Non-pigmented ciliary epithelial cell (primary cell): ENCODE measurements around the gene POLR2J.
"Not testable (repeated sequence)": the region's sequence is repeated elsewhere in the genome, so short reads cannot be mapped to it uniquely, and the experiment has no call there.

Source experiments
- DNase-seq: peaks from one replicate; pipeline ENCODE4 v3.0.0-alpha.2; 2010; ENCODE audit warnings: low read depth

Gene POLR2J

DNA sequence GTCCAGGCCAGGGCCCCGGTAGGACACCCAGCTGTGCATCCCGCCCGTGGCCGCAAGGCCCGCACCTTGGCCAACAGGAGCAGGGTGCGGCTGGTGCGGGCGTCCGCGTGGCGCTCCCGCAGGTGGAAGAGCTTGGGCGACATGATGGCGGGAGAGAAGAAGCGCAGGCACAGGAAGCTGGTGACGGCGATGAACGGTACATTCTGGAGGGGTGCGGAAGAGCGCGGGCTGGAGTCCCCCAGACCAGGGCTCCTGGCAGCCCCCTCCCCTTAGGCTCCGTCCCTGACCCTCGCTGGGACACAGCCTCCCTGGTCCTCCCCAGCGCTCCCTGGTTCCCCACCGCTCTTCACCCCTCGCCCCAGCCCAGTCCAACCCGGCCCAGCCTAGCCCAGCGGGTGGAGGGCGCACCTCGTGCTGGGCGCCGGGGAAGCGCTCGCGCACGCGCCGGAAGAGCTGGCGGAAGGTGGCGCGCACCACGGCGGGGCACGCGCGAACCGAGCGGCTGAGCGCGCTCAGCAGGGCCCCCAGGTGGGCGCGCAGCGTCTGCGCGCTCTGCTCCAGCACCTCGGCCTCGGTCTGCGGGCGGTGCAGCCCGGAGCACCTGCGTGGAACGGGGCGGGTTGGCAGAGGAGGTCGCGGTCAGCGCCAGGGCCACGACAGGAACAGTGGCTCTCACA is 15.9 kb upstream of the POLR2J start:
- not testable (repeated sequence) for DNase-seq

- DNase-seq = not testable (repeated sequence)
Observed at GRCh38 chr7:102494026-102494425, 15.3 kb upstream of the POLR2J start.

- not testable (repeated sequence) for DNase-seq
Observed at GRCh38 chr7:102493220-102493935, 14.7 kb upstream of the POLR2J start.

DNA sequence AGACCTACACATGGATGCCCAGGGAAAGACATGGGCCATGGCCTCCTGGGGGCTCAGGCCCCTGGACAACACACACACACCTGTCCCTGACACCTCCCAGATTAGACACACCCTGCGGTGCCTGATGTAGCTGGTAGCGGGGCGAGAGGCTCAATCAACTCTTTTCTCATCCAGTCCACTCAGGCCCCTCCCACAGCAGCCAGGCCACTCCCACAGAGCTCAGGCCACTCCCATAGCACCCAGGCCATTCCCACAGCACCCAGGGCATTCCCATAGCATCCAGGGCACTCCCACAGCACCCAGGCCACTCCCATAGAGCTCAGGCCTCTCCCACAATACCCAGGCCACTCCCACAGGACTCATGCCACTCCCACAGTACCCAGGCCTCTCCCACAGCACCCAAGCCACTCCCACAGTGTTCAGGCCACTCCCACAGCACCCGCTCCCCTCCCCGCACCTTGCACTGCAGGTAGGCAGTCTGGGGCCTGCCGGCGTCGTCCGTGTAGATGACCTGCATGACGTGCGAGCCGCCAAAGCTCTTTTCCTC is 11.9 kb upstream of the POLR2J start:
- DNase-seq = not testable (repeated sequence)

- DNase-seq = not testable (repeated sequence)
Observed at GRCh38 chr7:102484317-102484716, 5.6 kb upstream of the POLR2J start.

DNA sequence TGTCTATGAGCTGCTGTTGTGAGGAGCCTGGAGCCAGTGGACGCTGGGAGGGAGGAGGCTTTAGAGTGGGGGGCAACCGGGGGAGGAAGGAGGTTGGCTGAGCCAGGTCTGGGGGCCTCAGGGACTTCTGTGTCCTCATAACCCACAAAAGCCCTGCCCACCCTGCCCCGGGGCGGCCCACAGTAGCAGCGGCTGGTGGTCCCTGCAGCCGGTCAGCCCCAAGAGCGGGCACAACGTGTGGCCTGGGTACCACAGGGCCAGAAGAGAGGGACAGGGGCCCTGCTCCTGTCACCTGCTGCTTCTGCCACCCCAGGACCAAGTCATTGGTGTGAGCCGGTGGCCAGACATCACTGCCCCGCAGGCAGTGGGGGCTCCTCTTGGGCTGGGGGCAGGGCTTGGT is 3.2 kb upstream of the POLR2J start:
- not testable (repeated sequence) for DNase-seq

GRCh38 chr7:102479982-102480637 is 1.4 kb upstream of the POLR2J start:
- DNase-seq = not testable (repeated sequence)

DNA sequence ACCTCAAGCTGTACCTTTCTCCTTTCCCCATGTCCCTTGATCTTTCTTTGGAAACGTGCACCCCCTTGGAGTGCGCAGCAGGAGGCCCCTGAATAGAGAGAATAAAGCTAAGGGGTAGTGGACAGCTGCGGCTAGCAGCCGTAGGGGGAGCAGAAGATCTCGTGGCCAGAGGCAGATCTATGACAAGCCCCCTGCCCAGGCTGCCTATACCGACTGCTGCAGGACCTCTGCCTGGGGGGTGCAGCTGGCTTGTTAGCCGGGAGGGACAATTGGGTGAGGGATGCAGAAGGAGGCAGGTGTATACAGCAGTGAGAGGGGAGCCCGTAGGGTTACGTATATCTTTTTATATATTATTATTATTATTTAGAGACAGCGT is 475 bp upstream of the POLR2J start:
- DNase-seq = not testable (repeated sequence)

DNA sequence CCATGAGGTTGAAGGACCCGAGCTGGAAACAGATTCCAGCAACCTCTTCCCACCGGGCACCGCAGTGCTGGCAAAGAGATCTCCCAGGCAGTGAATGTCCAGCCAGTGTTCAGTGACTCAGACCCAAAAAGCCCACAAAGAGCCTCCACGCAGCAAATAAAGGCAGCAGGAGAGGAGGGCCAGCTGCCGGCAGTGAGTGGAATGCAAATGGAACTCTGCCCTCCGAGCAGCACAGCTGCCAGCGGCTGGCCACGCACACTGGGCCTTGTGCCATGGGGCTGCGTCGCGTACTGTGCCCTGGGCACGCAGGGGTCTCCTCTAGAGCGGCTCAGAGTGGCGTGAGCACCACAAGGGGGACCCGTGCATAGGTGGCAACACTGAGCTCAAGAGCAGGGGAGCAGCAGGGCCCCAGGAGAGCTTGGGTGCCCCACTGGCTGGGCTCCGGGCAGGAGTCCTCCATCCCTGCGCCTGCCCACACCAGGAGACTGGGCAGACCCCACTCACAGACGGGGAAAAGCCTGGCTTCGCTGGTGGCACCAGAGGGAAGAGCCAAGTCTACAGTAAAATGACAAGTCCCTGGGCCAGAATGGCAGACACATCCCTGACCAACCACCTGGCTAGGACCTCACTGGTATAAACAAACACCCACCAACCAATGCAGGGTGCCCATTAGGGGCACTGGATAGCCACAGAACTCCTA is 3.8 kb downstream of the POLR2J start:
- not testable (repeated sequence) for DNase-seq

- not testable (repeated sequence) for DNase-seq
Observed at GRCh38 chr7:102474116-102474515, 4.6 kb downstream of the POLR2J start.

DNA sequence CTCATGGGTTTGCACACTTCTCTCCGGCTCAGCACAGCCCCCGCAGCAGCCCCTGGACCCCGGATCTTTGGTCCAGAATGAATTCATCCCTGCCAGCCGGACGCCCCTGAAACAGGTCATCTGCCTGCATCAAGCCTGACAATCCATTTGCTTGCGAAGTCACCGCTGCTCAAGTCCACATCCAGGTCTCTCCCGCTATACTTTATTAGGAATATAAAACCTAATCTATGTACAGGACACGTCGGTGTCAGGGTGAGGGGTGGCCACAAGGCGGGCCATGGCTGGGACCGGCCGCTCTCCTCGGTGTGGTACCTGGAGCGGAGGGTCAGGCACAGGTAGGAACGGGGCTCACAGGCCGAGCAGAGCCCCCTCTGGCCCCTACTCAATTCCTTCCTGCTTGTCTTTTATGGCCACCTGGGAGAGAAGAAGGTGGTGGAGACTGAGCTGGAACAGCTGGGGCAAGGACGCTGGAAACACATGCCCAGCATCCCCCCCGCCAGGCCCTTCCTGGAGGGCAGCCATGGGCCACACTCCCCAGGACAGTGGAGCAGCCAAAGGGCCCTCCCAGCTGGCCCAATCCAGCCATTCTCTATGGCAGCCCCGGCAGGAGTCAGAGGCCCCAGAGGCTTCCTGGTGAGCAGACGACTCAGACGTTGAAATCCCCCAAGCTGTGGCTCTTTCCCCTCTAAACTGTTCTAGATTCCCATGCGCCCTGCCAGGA is 5.3 kb downstream of the POLR2J start:
- DNase-seq = no peak

- no peak for DNase-seq
Observed at GRCh38 chr7:102472126-102473041, 6.3 kb downstream of the POLR2J start.

- DNase-seq = no peak
Observed at GRCh38 chr7:102471791-102472125, 7.0 kb downstream of the POLR2J start.

DNA sequence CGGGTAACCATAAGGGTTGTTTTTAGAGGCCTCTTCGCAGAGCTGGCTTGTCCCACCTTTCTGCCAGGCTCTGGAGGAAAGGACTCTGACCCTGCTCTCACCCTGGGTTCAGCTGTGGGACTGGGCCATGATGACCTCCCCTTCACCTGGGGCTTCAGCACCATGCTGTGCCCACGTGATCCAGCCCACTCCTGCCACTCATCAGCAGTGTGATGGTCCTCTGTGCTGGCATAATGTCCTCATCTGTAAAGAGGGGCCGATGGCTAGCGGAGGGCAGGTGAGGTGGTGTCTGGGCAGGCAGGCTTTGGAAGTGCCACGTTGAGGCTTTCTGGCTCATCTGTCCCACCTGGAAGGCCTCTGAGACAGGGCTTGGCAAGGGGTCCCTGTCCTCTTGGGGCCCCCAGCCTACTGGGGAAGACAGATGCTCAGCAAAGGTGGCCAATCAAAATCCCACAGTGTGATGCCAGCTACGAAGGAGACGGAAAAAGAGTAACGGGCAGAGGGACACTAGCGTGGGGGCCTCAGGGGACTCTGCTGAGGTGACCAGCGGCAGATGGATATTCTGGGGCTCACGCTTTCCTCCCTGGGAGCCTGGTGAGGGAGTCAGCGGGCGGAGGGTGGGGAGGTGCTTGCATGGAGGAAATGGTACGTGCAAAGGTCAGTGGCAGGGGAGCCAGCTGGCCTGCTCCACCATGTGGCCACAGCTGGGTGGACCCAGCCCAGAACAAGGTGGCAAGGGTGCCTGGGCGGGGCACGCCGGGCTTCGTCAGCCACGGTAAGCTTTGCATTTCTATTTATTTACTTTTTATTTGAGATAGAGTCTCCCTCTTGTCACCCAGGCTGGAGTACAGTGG is 8.5 kb downstream of the POLR2J start:
- no peak for DNase-seq

GRCh38 chr7:102469351-102469971 is 9.3 kb downstream of the POLR2J start:
- no peak for DNase-seq

- no peak for DNase-seq
Observed at GRCh38 chr7:102468478-102469350, 10.0 kb downstream of the POLR2J start.

DNA sequence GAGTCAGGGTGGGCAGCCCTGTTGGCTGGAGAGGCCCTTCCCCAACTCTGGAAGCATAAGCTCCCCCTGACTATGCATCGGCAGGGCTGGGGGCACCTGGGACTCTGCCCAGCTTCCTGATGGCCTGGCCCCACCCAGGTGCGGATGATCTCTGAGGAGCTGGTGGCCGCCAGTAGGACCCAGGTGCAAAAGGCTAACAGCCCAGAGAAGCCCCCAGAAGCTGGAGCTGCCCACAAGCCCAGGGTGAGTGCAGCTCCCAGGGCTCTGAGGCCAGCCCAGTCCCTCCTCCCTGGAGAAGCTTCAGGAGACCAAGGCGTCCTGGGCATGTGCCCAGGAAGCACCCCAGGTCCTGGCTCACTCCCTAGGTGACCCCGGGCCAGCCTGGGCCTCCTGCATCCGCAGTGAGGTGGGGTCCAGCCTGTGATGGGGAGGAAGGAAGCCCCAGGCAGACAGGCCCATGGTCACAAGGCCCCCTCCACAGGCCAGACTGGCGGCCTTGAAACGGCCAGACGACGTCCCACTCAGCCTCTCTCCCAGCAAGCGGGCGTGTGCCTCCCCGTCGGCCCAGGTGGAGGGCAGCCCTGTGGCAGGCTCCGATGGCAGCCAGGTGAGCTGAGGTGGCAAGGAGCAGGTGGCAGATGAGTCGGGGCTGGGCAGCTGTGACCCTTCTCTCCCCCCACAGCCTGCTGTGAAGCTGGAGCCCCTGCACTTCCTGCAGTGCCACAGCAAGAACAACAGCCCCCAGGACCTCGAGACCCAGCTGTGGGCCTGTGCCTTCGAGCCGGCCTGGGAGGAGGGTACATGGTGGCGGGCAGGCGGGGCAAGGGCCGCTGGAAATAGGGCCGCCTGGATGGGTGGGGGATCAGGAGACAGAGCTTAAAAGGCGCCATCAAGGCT is 10.9 kb downstream of the POLR2J start:
- no peak for DNase-seq
